HG03558 (cell line): ENCODE results near the gene UNC13D.
"Not testable (repeated sequence)": the region's sequence is repeated elsewhere in the genome, so short reads cannot be mapped to it uniquely, and the experiment has no call there.

Source experiments
- ATAC-seq: cut with Tn5 transposase; IDR thresholded peaks from one replicate; pipeline ENCODE4 v1.9.1; 2021; ENCODE audit warnings: moderate number of reproducible peaks; ENCODE audit not compliant: unreplicated experiment; ENCODE audit errors: extremely low read depth

The UNC13D gene

GRCh38 chr17:75823257-75824041 lies 20.8 kb downstream of the UNC13D start:
- no peak for ATAC-seq

GRCh38 chr17:75822800-75823166 lies 21.4 kb downstream of the UNC13D start:
- ATAC-seq, result no peak

- no peak for ATAC-seq
Observed at GRCh38 chr17:75822119-75822799, 21.9 kb downstream of the UNC13D start.

- ATAC-seq, result no peak
Observed at GRCh38 chr17:75821552-75821951, 22.7 kb downstream of the UNC13D start.

GRCh38 chr17:75820094-75821080 lies 23.8 kb downstream of the UNC13D start:
- ATAC-seq, result no peak

- no peak for ATAC-seq
Observed at GRCh38 chr17:75819678-75820077, 24.5 kb downstream of the UNC13D start.

GRCh38 chr17:75819116-75819515 lies 25.1 kb downstream of the UNC13D start:
- no peak for ATAC-seq

- ATAC-seq, result no peak
Observed at GRCh38 chr17:75818326-75818885, 25.8 kb downstream of the UNC13D start.

- no peak for ATAC-seq
Observed at GRCh38 chr17:75817571-75817970, 26.6 kb downstream of the UNC13D start.

GRCh38 chr17:75816693-75817092 lies 27.5 kb downstream of the UNC13D start:
- ATAC-seq, result no peak

- no peak for ATAC-seq
Observed at GRCh38 chr17:75815399-75815798, 28.8 kb downstream of the UNC13D start.

GRCh38 chr17:75814900-75815373 lies 29.3 kb downstream of the UNC13D start:
- no peak for ATAC-seq

- ATAC-seq, result no peak
Observed at GRCh38 chr17:75814021-75814395, 30.2 kb downstream of the UNC13D start.

GRCh38 chr17:75813081-75814020 lies 30.9 kb downstream of the UNC13D start:
- ATAC-seq, result no peak

- no peak for ATAC-seq
Observed at GRCh38 chr17:75812096-75813013, 31.8 kb downstream of the UNC13D start.

GRCh38 chr17:75811174-75811573 lies 33.0 kb downstream of the UNC13D start:
- no peak for ATAC-seq

GRCh38 chr17:75810756-75811155 lies 33.4 kb downstream of the UNC13D start:
- not testable (repeated sequence) for ATAC-seq

GRCh38 chr17:75810216-75810615 lies 34.0 kb downstream of the UNC13D start:
- ATAC-seq, result no peak
